HL-60 (cell line): ENCODE results near the gene BLMH.

ENCODE experiments used
- GABPA ChIP-seq: IDR thresholded peaks from 2 replicates; pipeline ENCODE4 v1.6.1; 2012; ENCODE audit warnings: low read depth
- POLR2AphosphoS5 ChIP-seq: IDR thresholded peaks from 2 replicates; pipeline ENCODE4 v1.6.1; 2012; ENCODE audit warnings: low read depth
- TF ChIP-seq, protein P1 (sequence below): IDR thresholded peaks from one replicate; pipeline ENCODE4 v1.5.1; 2011; ENCODE audit warnings: low read length, control low read depth, inconsistent platforms; ENCODE audit not compliant: insufficient read depth
- TF ChIP-seq, protein P2 (sequence below): IDR thresholded peaks from 2 replicates; pipeline ENCODE4 v1.6.1; 2012; ENCODE audit warnings: low read depth; ENCODE audit not compliant: insufficient replicate concordance

DNA sequence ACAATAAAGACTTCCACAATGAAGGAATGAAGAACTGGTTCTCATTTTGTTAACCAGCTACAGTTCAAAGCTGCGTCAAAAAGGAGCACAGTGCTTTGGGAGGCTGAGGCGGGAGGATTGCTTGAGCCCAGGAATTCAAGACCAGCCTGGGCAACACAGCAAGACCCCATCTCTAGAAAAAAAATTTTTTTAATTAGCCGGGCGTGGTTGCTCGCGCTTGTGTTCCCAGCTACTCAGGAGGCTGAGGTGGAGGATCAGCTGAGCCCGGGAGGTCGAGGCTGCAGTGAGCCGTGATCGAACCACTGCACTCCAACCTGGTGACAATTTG, 55.5 kb downstream of the BLMH start:
- TF ChIP-seq, protein P1, sequence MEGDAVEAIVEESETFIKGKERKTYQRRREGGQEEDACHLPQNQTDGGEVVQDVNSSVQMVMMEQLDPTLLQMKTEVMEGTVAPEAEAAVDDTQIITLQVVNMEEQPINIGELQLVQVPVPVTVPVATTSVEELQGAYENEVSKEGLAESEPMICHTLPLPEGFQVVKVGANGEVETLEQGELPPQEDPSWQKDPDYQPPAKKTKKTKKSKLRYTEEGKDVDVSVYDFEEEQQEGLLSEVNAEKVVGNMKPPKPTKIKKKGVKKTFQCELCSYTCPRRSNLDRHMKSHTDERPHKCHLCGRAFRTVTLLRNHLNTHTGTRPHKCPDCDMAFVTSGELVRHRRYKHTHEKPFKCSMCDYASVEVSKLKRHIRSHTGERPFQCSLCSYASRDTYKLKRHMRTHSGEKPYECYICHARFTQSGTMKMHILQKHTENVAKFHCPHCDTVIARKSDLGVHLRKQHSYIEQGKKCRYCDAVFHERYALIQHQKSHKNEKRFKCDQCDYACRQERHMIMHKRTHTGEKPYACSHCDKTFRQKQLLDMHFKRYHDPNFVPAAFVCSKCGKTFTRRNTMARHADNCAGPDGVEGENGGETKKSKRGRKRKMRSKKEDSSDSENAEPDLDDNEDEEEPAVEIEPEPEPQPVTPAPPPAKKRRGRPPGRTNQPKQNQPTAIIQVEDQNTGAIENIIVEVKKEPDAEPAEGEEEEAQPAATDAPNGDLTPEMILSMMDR = no peak
- no peak for TF ChIP-seq POLR2AphosphoS5
- TF ChIP-seq, protein P2, sequence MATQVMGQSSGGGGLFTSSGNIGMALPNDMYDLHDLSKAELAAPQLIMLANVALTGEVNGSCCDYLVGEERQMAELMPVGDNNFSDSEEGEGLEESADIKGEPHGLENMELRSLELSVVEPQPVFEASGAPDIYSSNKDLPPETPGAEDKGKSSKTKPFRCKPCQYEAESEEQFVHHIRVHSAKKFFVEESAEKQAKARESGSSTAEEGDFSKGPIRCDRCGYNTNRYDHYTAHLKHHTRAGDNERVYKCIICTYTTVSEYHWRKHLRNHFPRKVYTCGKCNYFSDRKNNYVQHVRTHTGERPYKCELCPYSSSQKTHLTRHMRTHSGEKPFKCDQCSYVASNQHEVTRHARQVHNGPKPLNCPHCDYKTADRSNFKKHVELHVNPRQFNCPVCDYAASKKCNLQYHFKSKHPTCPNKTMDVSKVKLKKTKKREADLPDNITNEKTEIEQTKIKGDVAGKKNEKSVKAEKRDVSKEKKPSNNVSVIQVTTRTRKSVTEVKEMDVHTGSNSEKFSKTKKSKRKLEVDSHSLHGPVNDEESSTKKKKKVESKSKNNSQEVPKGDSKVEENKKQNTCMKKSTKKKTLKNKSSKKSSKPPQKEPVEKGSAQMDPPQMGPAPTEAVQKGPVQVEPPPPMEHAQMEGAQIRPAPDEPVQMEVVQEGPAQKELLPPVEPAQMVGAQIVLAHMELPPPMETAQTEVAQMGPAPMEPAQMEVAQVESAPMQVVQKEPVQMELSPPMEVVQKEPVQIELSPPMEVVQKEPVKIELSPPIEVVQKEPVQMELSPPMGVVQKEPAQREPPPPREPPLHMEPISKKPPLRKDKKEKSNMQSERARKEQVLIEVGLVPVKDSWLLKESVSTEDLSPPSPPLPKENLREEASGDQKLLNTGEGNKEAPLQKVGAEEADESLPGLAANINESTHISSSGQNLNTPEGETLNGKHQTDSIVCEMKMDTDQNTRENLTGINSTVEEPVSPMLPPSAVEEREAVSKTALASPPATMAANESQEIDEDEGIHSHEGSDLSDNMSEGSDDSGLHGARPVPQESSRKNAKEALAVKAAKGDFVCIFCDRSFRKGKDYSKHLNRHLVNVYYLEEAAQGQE = no peak
- no peak for TF ChIP-seq GABPA
